HG02840 (cell line): Measurements from ENCODE around the gene CIBAR2.
"Not testable (repeated sequence)": the region's sequence is repeated elsewhere in the genome, so short reads cannot be mapped to it uniquely, and the experiment has no call there.

ENCODE experiments used
- ATAC-seq: cut with Tn5 transposase; IDR thresholded peaks from one replicate; pipeline ENCODE4 v1.9.1; 2021; ENCODE audit warnings: mild to moderate bottlenecking, moderate library complexity, moderate number of reproducible peaks; ENCODE audit not compliant: unreplicated experiment, low FRiP score

Gene CIBAR2

DNA sequence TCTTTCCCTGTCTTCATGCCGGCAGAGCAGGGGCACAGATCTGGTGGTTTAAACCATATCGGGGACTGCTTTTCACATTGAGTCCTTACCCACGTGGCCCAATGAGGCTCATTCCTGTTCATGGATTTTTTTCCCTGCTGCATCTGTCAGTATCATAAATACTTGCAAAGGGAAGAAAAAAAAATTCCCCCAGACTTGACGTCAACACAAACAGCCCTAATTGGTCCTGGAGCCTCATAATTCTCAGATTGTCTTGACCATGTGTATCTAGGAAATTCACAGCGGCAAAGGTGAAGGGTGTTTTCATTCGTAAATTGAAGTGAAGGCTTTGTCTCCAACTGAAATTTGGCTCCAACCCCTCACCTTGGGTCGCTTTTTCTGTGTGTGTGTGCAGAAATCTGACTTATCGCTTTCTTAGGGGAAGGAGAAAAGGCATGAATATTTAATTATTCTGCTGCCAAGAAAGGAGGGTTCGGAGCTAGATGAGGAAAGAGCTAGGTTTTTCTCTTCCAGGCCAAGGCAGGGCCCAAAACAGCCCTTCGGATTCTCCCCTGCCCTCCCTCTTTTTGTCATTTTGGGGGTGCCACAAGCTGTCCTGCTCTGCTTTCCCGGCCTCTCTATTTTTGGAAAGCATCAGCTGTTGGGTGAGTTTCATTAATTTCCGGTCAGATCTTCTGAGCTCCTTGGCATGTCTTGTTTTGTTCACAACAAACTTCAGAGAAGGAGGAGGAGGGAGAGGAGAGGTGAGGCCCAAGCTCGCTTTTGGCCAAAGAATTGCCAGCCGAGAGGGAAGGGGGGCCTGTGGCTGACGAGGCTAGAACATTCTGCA lies 17.8 kb upstream of the CIBAR2 start:
- ATAC-seq: no peak

DNA sequence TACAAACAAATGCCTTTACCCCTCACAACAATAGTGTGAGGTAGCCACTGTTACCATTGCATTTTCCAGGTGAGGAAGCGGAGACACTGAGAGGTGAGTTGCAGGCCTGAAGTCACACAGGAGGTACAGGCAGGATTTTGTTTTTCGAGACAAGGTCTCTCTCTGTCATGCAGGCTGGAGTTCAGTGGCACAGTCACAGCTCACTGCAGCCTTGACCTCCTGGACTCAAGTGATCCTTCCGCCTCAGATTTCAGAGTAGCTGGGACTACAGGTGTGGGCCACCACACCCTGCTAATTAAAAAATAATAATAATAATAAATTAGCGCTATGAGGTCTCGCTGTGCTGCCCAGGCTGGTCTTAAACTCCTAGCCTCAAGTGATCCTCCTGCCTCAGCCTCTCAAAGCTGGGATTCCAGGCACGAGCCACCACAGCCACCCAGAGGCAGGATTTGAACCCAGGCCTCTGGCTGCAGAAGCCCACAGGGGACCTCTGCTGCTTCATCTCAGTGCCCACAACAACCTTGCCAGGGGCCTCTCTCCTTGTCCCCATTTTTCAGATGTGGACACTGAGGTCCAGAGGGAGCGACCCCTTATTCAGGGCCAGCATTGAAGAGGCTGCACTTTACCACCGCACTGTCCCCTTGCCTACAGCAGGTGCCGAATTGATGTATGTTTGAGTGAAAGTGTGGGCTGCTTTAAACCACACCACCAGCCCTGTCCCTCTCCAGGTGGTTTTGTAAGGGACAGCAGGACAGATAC lies 16.0 kb upstream of the CIBAR2 start:
- ATAC-seq: no peak

DNA sequence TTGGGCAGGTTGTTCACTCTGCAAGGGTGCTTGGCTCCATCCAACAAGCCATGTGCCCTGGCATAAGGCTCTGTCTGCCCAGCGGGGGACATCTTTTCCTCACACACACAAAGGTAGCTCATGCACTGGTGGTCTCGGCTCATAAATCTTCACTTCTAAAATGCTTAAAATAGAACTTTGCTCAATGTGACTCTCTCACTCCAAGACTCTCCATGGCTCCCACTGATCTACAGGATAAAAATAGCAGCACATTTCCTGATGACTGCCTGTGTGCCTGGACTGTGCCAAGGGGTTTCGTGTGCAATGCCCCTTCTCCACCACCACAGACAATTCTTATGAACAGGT lies 15.1 kb upstream of the CIBAR2 start:
- no peak for ATAC-seq

DNA sequence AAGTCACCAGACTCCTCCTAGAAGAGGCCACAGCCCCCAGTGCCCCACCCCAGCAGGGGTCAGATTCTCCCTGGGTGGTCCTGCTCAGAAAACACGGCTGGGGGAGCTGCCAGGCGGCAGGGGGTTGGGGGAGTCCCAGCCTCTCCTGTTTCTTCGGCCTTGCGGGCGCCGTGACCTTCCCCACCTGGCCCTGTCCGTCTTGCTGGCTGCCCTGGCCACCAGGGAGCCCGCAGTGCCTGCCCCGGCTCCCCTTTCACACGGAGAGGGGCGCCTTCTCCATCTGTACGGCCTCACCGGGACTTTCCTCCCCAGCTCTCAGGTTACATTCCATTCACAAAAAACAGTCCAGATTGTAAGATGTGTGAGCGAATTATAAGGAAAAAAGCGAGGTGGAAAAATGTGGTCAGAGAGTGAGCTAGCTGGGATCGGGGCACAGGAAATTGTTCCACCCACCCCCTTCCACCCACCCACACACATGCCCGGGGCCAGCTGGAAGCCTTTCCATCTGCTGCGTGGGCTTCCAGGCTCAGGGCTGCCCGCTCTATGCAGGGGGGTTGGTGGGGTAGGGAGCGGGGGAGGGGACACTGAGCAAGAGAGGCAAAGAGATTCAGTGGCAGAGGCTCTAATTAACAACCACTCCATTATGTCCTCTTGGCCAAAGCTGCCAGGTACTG lies 14.6 kb upstream of the CIBAR2 start:
- ATAC-seq: no peak

DNA sequence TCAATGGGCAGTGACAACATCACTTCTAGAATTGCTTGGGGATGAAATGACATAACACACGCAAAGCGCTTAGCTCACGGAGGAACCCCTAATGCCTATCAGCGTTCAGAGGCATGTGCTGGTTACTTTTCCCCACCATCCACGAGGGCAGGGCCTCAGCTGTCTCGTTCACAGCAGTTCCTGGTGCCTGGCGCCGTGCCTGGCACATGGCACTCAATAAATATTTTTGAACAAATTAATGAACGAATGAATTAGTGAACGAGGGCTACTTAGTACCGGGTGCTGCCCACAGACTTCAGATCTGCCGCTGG lies 14.1 kb upstream of the CIBAR2 start:
- ATAC-seq: no peak

DNA sequence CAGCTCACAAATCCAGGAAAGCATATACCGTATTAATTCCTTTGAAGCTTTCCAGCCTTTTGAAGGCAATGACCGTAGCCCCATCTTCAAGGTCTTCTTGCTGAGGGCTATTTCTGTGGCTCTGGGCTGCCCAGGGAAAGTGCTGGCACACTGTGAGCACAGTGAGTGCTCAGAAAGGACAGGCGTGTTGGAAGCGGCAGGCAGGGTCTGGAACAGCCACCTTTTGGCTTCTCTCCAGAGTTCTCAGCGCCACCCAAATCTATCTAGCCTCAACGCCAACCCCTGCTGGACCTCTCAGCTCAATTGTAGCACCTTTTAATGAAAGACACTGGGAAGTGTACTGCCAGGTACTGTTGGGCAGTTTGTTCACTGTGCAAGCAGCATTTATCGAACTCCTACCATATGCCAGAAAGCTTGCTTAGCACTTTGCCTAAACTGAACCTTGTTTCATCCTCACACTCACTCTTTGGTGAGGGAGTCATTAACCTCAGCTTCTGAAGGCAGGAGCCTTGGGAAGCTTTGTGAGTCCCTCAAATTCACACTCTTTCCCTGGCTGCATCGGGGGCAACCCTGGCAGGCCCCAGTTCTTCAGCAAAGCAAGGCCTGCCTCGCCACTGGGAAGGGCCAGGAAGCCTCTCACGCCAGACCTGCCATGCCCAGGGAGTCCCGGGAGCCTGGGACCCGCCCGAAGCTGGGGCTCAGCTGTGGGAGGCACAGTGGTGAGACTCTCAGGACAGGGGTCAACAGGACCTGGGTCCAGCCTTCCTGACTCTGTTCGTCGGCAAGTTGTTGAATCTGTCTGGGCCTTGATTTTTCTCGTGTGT lies 13.5 kb upstream of the CIBAR2 start:
- no peak for ATAC-seq

DNA sequence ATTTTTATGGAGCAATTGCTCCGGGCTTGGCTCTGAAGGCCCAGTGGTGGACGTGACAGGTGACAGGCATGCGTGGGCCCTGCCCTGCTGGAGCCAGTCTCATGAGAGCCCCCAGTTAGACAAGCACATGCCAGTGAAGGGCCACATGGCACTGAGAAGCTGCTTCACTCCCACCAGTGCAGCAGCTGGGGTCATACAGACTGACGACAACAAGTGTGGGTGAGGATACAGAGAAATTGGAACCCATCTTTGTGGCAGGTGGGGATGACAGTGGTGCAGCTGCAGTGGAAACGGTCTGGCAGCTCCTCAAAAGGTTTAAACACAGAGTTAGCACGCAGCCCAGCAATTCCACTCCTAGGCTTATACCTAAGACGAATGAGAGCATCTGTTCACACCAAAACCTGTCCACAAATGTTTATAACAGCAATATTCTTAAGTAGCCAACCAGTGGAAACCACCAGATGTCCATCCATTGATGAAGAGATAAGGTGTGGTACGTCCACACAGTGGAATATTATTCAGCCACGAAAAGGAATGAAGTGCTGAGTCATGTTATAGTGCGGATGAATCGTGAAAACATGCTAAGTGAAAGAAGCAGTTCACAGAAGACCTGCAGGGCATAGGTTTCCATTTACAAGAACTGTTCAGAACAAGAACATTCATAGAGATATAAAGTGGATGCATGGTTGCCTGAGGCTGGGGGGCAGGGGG lies 12.5 kb upstream of the CIBAR2 start:
- ATAC-seq: no peak

DNA sequence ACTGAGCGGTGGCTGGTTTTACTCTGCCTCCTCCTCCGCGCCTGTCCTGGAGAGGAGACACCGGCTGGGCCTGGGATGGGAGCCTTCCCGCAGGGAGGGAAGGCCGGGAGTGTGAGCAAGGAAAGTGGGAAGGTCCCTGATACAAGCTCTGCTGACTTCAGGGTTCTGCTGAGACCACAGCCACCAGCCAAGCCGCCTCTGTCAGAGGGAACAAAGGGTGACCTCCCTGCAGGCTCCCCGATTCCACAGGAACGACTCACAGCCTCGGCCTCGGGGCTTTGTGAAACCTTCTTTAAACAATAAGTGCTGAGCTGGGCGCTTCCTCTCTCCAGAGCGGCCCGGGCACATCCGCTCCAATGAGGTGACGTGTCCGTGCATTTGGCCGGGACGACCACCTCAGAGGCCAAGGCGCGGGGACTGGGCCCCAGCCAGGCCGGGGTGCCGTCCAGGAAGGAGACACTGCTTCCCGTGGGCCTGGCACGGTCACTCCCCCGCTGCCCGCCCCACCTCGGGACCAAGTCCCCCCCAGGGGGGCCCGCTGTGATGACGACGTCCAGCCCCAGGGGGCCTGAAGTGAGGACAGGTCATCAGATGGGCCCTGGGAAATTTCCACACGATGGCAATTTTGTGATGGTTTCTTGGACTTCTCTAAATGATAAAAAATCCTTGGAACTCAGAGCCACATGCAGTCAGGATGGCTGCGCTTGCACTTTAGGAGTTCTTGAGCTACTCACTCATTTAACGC lies 11.8 kb upstream of the CIBAR2 start:
- no peak for ATAC-seq

DNA sequence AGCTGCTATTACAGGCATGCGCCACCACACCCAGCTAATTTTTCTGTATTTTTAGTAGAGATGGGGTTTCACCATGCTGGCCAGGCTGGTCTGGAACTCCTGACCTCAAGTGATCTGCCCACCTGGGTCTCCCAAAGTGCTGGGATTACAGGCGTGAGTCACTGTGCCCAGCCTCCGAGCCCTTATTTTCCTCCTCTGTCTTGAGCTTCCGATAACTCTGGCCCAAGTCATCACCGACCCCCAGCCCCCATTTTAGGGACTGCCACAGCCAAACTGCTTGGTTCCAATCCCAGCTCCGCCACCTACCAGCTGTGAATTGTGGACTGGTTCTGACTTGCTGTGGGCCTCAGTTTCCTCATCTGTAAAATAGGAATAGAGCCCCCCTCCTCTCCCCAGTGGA lies 11.2 kb upstream of the CIBAR2 start:
- not testable (repeated sequence) for ATAC-seq

DNA sequence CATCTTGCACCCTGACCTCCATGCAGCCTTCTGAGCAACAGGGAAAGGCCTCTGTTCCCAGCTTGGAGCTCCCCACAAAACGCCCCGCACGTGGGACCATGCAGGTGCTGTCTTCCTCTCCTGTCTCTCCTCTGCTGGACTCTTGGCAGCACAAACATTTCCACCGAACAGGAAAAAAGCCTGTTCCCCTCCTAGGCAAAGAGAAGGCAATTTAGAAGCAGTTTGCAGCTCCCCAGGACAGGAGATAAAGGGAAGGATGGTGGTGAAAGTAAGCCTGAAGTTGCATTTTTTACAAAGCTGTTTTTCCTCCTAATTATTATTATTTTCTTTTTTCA lies 7.7 kb upstream of the CIBAR2 start:
- no peak for ATAC-seq

DNA sequence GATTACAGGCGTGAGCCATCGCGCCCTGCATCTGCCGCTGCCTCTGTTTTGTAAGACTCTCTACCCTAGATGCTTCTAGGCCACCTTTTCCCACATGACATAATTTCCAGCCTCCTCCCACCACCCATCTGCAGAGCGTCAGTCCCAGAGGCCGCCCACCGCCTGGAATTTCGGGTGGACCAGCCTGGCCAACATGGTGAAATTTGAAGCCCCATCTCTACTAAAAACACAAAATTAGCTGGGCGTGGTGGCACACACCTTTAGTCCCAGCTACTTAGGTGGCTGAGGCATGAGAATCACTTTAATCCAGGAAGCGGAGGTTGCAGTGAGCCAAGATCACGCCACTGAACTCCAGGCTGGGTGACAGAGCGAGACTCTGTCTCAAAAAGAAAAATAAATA lies 5.1 kb upstream of the CIBAR2 start:
- ATAC-seq: no peak

DNA sequence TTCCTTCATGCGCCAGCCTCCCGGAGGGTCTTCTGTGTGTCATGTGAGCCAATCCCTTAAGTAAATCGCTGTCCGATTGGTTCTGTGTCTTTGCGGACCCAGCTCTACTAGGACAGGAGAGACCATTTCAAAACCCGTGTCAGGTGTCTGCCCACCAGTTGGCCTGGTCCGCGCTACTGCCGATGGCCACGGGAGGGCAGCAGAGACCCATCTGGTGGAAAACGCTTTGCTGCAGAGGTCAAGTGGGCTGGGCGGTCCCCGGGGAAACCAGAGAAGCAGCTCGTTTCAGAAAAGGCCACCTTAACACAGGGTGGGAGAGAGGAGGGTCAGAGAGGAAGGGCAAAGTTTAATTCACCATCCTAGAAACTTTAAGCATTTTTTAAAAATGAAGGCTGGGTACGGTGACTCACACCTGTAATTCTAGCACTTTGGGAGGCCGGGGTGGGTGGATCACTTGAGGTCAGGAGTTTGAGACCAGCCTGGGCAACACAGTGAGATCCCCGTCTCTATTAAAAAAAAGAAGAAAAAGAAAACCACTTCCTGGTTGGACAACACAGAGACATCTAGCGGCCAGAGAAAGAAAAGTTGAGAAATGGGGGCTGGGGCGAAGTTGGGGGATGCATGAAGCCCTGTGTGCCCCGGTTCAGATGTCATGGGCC lies 2.8 kb upstream of the CIBAR2 start:
- no peak for ATAC-seq

DNA sequence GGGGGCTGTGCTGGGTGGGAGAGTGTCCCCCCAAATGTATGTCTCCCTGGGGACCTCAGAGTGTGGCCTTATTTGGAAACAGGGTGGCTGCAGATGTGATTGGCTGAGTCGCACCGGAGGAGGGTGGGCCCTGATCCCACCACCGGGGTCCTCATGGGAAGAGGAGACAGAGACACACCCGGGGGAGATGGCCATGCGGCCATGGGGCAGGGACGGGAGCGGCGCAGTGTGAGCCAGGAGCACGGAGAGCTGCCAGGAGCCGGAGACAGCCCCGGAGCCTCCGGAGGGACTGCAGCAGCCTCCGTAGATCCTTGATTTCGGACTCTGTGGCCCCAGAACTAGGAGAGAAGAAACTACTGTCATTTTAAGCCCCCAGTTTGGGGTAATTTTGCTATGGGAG lies 1.6 kb upstream of the CIBAR2 start:
- no peak for ATAC-seq

DNA sequence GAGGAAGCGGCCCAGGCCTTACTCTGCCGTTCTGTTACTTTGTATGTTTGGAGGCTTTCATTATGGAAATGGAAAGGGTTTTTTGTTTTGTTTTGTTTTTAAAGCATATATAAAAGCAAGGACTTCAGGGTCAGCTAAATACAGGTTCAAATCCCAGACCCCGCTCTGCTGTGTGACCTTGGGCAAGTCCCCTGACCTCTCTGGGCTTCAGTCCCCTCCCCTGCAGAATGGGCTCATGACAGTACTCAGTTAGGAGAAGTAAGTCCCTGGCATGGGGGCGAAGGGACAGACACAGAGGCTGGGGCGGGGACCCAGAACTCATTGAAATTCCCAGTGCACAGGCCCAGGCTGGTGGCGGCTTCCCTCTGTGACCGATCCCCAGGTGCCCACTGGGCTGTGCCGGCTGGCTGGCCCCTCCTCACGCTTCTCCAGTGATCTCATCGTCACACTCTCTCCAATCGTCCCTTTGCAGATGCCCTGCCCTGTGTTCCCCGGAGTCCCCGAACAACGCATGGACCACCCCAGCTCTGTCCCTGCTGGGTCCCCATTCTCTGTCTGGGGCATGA lies 979 bp upstream of the CIBAR2 start:
- no peak for ATAC-seq

DNA sequence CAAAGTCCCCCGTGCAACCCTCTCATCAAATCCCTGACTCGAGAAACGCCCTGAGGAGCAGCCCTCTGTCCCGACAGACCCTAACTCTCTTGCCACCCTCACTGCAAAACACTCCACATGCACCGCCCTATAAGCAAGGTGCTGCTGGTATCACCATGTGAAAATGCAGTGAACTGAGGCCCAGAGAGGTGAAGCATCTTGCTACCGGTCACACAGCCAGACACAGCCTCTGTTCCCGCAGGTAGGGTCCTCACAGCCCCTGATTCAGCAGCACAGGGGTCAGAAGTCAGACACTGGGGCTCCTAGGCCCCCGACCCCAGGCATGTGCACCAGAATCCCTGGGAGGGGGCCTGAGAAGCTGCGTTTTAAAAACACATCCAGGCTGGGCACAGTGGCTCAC lies 1.1 kb downstream of the CIBAR2 start:
- ATAC-seq: no peak

DNA sequence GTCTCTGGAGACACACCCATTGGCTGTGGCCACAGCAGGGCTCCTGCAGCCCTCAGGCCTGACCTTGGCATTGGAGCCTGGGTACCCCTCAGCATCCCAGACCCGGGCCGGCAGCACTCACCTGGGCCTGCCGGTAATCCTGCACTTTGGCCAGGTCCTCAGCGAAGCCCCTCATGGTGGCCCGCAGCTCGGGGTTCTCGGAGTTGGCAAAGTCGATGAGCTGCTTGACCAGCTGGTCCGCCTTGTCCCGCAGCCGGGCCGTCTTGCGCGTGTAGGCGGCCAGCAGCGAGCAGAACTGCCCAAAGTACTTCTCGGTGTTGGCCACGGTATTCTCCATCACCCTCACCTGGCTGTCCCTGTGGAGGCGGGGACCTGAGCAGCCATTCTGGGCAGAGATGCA lies 2.2 kb downstream of the CIBAR2 start:
- no peak for ATAC-seq

DNA sequence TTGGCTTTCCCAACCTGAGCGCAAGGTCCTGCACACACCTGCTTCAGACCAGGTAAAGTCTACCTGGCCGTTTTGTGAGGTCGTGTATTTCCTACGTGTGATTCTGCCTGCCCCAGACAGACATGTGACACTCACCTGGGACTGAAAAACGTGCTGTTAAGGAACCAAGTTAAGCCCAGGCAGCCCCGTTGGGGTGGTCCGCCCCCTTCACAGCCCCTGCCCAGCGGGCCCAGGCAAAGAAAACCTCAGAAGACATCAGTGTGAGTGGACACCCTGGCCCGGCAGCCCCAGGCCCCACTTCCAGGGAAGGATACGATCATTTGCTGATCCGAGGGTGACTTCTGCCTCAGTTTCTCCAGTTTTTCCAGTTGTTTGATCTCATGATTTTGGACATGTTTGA lies 4.7 kb downstream of the CIBAR2 start:
- no peak for ATAC-seq

DNA sequence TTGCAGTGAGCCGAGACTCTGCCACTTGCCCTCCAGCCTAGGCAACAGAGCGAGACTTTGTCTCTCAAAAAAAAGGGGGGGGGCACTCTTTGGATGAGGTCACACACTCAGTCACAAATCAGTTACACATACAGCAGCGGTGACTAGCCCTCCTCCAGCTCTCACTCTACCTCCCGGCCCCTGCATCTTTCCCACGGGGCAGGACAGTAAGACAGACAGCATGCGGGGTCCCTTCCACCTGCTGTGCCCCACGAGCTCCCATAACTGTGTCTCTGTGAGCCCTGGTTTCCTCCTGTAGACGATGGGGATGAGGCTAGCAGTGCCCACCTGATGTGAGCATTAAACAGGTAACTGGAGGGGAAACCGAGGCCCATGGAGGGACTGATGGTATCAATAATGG lies 5.2 kb downstream of the CIBAR2 start:
- no peak for ATAC-seq

DNA sequence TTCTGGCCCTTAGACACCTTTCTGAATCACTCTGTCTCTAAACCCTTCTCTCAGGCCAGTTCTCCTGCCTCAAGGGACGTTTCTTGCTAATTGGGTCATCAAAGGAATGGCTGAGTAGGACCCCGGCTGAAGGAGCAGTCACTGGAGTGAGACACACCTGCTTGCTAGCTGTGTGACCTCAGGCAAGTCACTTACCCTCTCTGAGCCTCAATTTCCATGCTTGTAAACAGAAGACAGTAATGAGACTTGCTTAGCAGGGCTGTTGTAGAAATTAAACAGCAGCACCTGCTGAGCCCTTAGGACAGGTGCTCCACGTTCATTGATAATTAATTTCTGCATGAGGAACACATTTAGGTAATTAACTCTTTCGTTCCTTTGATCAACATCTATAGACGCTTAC lies 6.8 kb downstream of the CIBAR2 start:
- ATAC-seq: no peak
